ENCODE data around the gene GUCA1A. TPM values are rescaled to one million over a fixed set of nuclear protein-coding genes. Genes with fewer than 3 reads are reported as not detected.

Gene GUCA1A
- total and polyA plus RNA-seq, 2 of the 4 experiments (the other 2 are of a cell fraction): 0.18 to 0.32 TPM

GRCh38 chr6:42138630-42139619, 34.2 kb upstream of the GUCA1A start (continued):
- TF ChIP-seq CTCF (conservative IDR thresholded peaks at IDR 0.05; ENCODE audit: low read depth, low read length): no peak

Measured in IMR-90 (cell line).